Stimulated activated CD8-positive, alpha-beta memory T cell treated with anti-CD3 and anti-CD28 coated beads, Interleukin-7, amount 100 ng/mL, for 24 hours (primary cell): ENCODE results near the gene CAMTA1.

ENCODE experiments used
- DNase-seq: peaks from one replicate; pipeline ENCODE4 v3.0.0-alpha.2; 2020; ENCODE audit warnings: low read depth

CAMTA1 gene

GRCh38 chr1:7388141-7388487 is 602.9 kb downstream of the CAMTA1 start:
- no peak for DNase-seq

- DNase-seq, result no peak
Measured at GRCh38 chr1:7388488-7389185, 603.4 kb downstream of the CAMTA1 start.

GRCh38 chr1:7389201-7389905 is 604.1 kb downstream of the CAMTA1 start:
- no peak for DNase-seq

- no peak for DNase-seq
Measured at GRCh38 chr1:7389906-7390603, 604.8 kb downstream of the CAMTA1 start.

GRCh38 chr1:7390604-7391000 is 605.3 kb downstream of the CAMTA1 start:
- DNase-seq, result no peak

- DNase-seq, result no peak
Measured at GRCh38 chr1:7393136-7393535, 607.9 kb downstream of the CAMTA1 start.

- no peak for DNase-seq
Measured at GRCh38 chr1:7395251-7395650, 610.0 kb downstream of the CAMTA1 start.

- DNase-seq, result no peak
Measured at GRCh38 chr1:7398982-7399381, 613.7 kb downstream of the CAMTA1 start.

GRCh38 chr1:7399514-7400125 is 614.4 kb downstream of the CAMTA1 start:
- no peak for DNase-seq

- no peak for DNase-seq
Measured at GRCh38 chr1:7400566-7400965, 615.3 kb downstream of the CAMTA1 start.

- DNase-seq, result no peak
Measured at GRCh38 chr1:7401814-7402547, 616.7 kb downstream of the CAMTA1 start.

GRCh38 chr1:7402548-7402850 is 617.2 kb downstream of the CAMTA1 start:
- DNase-seq, result no peak

GRCh38 chr1:7403265-7404045 is 618.2 kb downstream of the CAMTA1 start:
- DNase-seq, result no peak

GRCh38 chr1:7404046-7404742 is 618.9 kb downstream of the CAMTA1 start:
- no peak for DNase-seq

- no peak for DNase-seq
Measured at GRCh38 chr1:7405844-7406500, 620.7 kb downstream of the CAMTA1 start.

GRCh38 chr1:7406641-7407543 is 621.6 kb downstream of the CAMTA1 start:
- no peak for DNase-seq

- DNase-seq, result no peak
Measured at GRCh38 chr1:7407544-7407895, 622.3 kb downstream of the CAMTA1 start.

GRCh38 chr1:7407980-7408770 is 622.9 kb downstream of the CAMTA1 start:
- no peak for DNase-seq

- no peak for DNase-seq
Measured at GRCh38 chr1:7408771-7409150, 623.5 kb downstream of the CAMTA1 start.
